PC-9 (cell line): Measurements from ENCODE around the gene SPOCK3. TPM values are rescaled to one million over a fixed set of nuclear protein-coding genes. Genes with fewer than 3 reads are reported as not detected.

Source experiments
- BruUV-seq: library from RNA; stranded (reverse); fragments of 400-500 nt; replicated peaks from 2 replicates; lab custom pipeline; 2021; lab: Mats Ljungman, UMichigan
- CTCF ChIA-PET: fragments of 300-600 bp; sonication (Branson Sonifier 250); formaldehyde crosslinking; loops from one replicate; lab custom pipeline; 2022; ENCODE audit warnings: antibody characterized with exemption; lab: Charles Lee
- POLR2A ChIA-PET: fragments of 300-600 bp; sonication (Branson Sonifier 250); formaldehyde crosslinking; loops from one replicate; lab custom pipeline; 2022; ENCODE audit warnings: antibody characterized with exemption; ENCODE audit not compliant: unreplicated experiment; lab: Charles Lee
- DNase-seq, 2 experiments: peaks; one replicate each; pipeline versions ENCODE4 v3.0.0 to v3.0.0-alpha.2; 2015 to 2022; ENCODE audit warnings: mixed read lengths in 1 of 2
- H2AFZ ChIP-seq: fragments of 200-600 bp; sonication (generic); 2 replicates; pipeline ENCODE4 v1.8.1; 2017; ENCODE audit warnings: antibody characterized with exemption
- H3F3A ChIP-seq: fragments of 200-600 bp; sonication (generic); 2 replicates; pipeline ENCODE4 v1.8.1; 2017; ENCODE audit warnings: antibody characterized with exemption, mild to moderate bottlenecking, low read depth; ENCODE audit not compliant: insufficient read depth
- H3K27ac ChIP-seq: fragments of 200-600 bp; sonication (generic); 2 replicates; pipeline ENCODE4 v1.6.1; 2016; ENCODE audit warnings: mixed run types
- H3K27me3 ChIP-seq: fragments of 200-600 bp; sonication (generic); 2 replicates; pipeline ENCODE4 v1.6.1; 2016; ENCODE audit warnings: low read depth, mixed run types; ENCODE audit not compliant: insufficient read depth
- H3K36me3 ChIP-seq: fragments of 200-600 bp; sonication (generic); 2 replicates; pipeline ENCODE4 v1.6.1; 2016; ENCODE audit warnings: low read depth, mixed run types
- H3K4me1 ChIP-seq: fragments of 200-600 bp; sonication (generic); replicated peaks from 2 replicates; pipeline ENCODE4 v1.6.1; 2016; ENCODE audit warnings: mixed run types; ENCODE audit not compliant: insufficient read depth
- H3K4me2 ChIP-seq: fragments of 200-600 bp; sonication (generic); 2 replicates; pipeline ENCODE4 v1.6.1; 2017; ENCODE audit warnings: mixed run types
- H3K4me3 ChIP-seq: fragments of 200-600 bp; sonication (generic); 2 replicates; pipeline ENCODE4 v1.6.1; 2016; ENCODE audit warnings: mixed run types
- H3K79me2 ChIP-seq: fragments of 200-600 bp; sonication (generic); 2 replicates; pipeline ENCODE4 v1.6.1; 2017; ENCODE audit warnings: low read depth, mixed run types
- H3K9me2 ChIP-seq: fragments of 200-600 bp; sonication (generic); 2 replicates; pipeline ENCODE4 v1.8.1; 2017; ENCODE audit warnings: mild to moderate bottlenecking; ENCODE audit not compliant: insufficient read depth
- H3K9me3 ChIP-seq: fragments of 200-600 bp; sonication (generic); 2 replicates; pipeline ENCODE4 v1.8.1; 2016; ENCODE audit warnings: low read depth; ENCODE audit not compliant: insufficient read depth
- H4K20me1 ChIP-seq: fragments of 200-600 bp; sonication (generic); 2 replicates; pipeline ENCODE4 v1.8.1; 2017; ENCODE audit not compliant: insufficient read depth
- EZH2 ChIP-seq: fragments of 200-600 bp; sonication (generic); IDR thresholded peaks from 2 replicates; pipeline ENCODE4 v1.8.0; 2017; ENCODE audit warnings: antibody characterized with exemption, low read depth
- intact Hi-C: fragments of 100-400 bp; cut with micrococcal nuclease; formaldehyde crosslinking; loops from one replicate; pipeline ENCODE4 v1.10.0; 2022; ENCODE audit not compliant: unreplicated experiment
- total RNA-seq: library from RNA; stranded (reverse); gene quantifications from 2 replicates; pipeline ENCODE4 v1.2.3, GENCODE V29; 2021
- TF ChIP-seq, protein P1 (sequence below): fragments of 200-600 bp; sonication (generic); conservative IDR thresholded peaks from 2 replicates; pipeline ENCODE4 v1.6.1; 2017; ENCODE audit warnings: mixed run types, antibody characterized with exemption, mild to moderate bottlenecking, moderate library complexity

SPOCK3 gene
- total RNA-seq, 1 experiment from 2014 or later = not detected

GRCh38 chr4:167102475-167102874 is 131.8 kb downstream of the SPOCK3 start:
- ChIA-PET CTCF (no interaction called here), POLR2A (no interaction called here)
- TF ChIP-seq EZH2 = no peak
- TF ChIP-seq, protein P1, sequence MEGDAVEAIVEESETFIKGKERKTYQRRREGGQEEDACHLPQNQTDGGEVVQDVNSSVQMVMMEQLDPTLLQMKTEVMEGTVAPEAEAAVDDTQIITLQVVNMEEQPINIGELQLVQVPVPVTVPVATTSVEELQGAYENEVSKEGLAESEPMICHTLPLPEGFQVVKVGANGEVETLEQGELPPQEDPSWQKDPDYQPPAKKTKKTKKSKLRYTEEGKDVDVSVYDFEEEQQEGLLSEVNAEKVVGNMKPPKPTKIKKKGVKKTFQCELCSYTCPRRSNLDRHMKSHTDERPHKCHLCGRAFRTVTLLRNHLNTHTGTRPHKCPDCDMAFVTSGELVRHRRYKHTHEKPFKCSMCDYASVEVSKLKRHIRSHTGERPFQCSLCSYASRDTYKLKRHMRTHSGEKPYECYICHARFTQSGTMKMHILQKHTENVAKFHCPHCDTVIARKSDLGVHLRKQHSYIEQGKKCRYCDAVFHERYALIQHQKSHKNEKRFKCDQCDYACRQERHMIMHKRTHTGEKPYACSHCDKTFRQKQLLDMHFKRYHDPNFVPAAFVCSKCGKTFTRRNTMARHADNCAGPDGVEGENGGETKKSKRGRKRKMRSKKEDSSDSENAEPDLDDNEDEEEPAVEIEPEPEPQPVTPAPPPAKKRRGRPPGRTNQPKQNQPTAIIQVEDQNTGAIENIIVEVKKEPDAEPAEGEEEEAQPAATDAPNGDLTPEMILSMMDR = no peak
- no peaks in the 10 kb centered on the region for H3K36me3 ChIP-seq
- intact Hi-C loops = no loop called here
- H3F3A ChIP-seq = no peaks in the 10 kb centered on the region
- no peaks in the 10 kb centered on the region for H3K4me1 ChIP-seq
- no peak for DNase-seq
- no peak overlapping the region for H2AFZ ChIP-seq
- H3K4me3 ChIP-seq = no peak overlapping the region
- H3K79me2 ChIP-seq = no peaks in the 10 kb centered on the region
- no peaks in the 10 kb centered on the region for H4K20me1 ChIP-seq
- H3K9me2 ChIP-seq = no peaks in the 10 kb centered on the region
- no peak overlapping the region for H3K4me2 ChIP-seq
- H3K27ac ChIP-seq = no peak overlapping the region
- no peaks in the 10 kb centered on the region for H3K27me3 ChIP-seq
- no TSS peak for BruUV-seq
- H3K9me3 ChIP-seq = no peaks in the 10 kb centered on the region

DNA sequence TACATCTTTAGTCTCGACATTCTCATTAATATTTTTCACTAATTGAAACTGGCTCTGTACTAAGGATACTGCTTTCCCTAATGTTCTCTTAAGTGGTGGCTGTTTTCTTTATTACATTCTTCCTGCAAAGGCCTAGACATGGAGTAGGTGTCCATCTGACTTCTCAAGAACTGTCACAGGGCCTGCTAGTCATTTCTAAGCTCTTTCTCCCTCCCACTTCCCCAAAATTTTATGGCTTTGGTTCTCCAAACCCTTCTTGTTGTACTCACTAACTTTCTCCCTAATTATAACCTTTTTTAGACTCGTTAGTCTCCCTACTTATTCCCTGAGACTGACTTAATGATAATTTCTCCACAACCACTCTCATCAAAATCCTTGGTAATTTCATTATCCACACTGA is 133.3 kb downstream of the SPOCK3 start:
- POLR2A ChIA-PET = no interaction called here
- no peak overlapping the region for H3K4me2 ChIP-seq
- H3K36me3 ChIP-seq = no peaks in the 10 kb centered on the region
- BruUV-seq = no TSS peak
- H3F3A ChIP-seq = no peaks in the 10 kb centered on the region
- TF ChIP-seq, protein P1 = no peak
- TF ChIP-seq EZH2 = no peak
- H3K9me2 ChIP-seq = no peaks in the 10 kb centered on the region
- CTCF ChIA-PET = no interaction called here
- H3K9me3 ChIP-seq = no peaks in the 10 kb centered on the region
- no peaks in the 10 kb centered on the region for H4K20me1 ChIP-seq
- H3K27me3 ChIP-seq = no peaks in the 10 kb centered on the region
- intact Hi-C loops = no loop called here
- no peak for DNase-seq
- H3K79me2 ChIP-seq = no peaks in the 10 kb centered on the region
- no peaks in the 10 kb centered on the region for H3K4me1 ChIP-seq
- no peak overlapping the region for H3K4me3 ChIP-seq
- H3K27ac ChIP-seq = no peak overlapping the region
- H2AFZ ChIP-seq = no peak overlapping the region

- Histone ChIP-seq H3F3A (no peaks in the 10 kb centered on the region), H3K79me2 (no peaks in the 10 kb centered on the region), H3K4me2 (no peak overlapping the region), H4K20me1 (no peaks in the 10 kb centered on the region), H2AFZ (no peak overlapping the region), H3K27me3 (no peaks in the 10 kb centered on the region), H3K4me3 (no peak overlapping the region), H3K4me1 (no peaks in the 10 kb centered on the region), H3K9me2 (no peaks in the 10 kb centered on the region), H3K9me3 (no peaks in the 10 kb centered on the region), H3K36me3 (no peaks in the 10 kb centered on the region), H3K27ac (no peak overlapping the region)
- no TSS peak for BruUV-seq
- intact Hi-C loops = no loop called here
- DNase-seq = no peak
- POLR2A ChIA-PET = no interaction called here
- TF ChIP-seq, protein P1 = no peak
- TF ChIP-seq EZH2 = no peak
- CTCF ChIA-PET = no interaction called here
Observed at GRCh38 chr4:167100120-167100519, 134.2 kb downstream of the SPOCK3 start.
